Smooth muscle cell (in vitro differentiated cells): Measurements from ENCODE around the gene GFRA1. TPM values are rescaled to one million over a fixed set of nuclear protein-coding genes. Genes with fewer than 3 reads are reported as not detected.

Experiments
- DNase-seq: peaks from one replicate; lab custom pipeline; 2025; ENCODE audit not compliant: unreplicated experiment; lab: John Stamatoyannopoulos, UW
- H2AFZ ChIP-seq: fragments of 200-600 bp; sonication (generic); 2 replicates; pipeline ENCODE4 v1.6.0; 2016; ENCODE audit warnings: antibody characterized with exemption, low read depth, mild to moderate bottlenecking
- H3F3A ChIP-seq: fragments of 200-600 bp; sonication (generic); 2 replicates; pipeline ENCODE4 v1.6.0; 2017; ENCODE audit warnings: antibody characterized with exemption, low read depth
- H3K27ac ChIP-seq: fragments of 200-600 bp; sonication (generic); 2 replicates; pipeline ENCODE4 v1.5.1; 2016; ENCODE audit warnings: low read depth, mild to moderate bottlenecking
- H3K27me3 ChIP-seq: fragments of 200-600 bp; sonication (generic); 2 replicates; pipeline ENCODE4 v1.6.1; 2016; ENCODE audit warnings: low read depth, mild to moderate bottlenecking
- H3K36me3 ChIP-seq: fragments of 200-600 bp; sonication (generic); 2 replicates; pipeline ENCODE4 v1.5.1; 2016; ENCODE audit warnings: low read depth
- H3K4me1 ChIP-seq: fragments of 200-600 bp; sonication (generic); 2 replicates; pipeline ENCODE4 v1.5.1; 2016; ENCODE audit warnings: low read depth
- H3K4me2 ChIP-seq: fragments of 200-600 bp; sonication (generic); 2 replicates; pipeline ENCODE4 v1.6.0; 2016; ENCODE audit warnings: mild to moderate bottlenecking
- H3K4me3 ChIP-seq: fragments of 200-600 bp; sonication (generic); 2 replicates; pipeline ENCODE4 v1.5.1; 2016; ENCODE audit warnings: mild to moderate bottlenecking
- H3K79me2 ChIP-seq: fragments of 200-600 bp; sonication (generic); 2 replicates; pipeline ENCODE4 v1.6.0; 2016; ENCODE audit warnings: low read depth, mild to moderate bottlenecking
- H3K9ac ChIP-seq: fragments of 200-600 bp; sonication (generic); 2 replicates; pipeline ENCODE4 v1.6.0; 2016; ENCODE audit warnings: low read depth
- H3K9me3 ChIP-seq: fragments of 200-600 bp; sonication (generic); replicated peaks from 2 replicates; pipeline ENCODE4 v1.5.1; 2016; ENCODE audit warnings: low read depth
- H4K20me1 ChIP-seq: fragments of 200-600 bp; sonication (generic); 2 replicates; pipeline ENCODE4 v1.6.0; 2016; ENCODE audit warnings: low read depth
- WGBS: methylation state at CpG from one replicate; pipeline ENCODE4 v1.1.7; 2016; ENCODE audit warnings: low lambda C conversion rate; 5-methylcytosine and 5-hydroxymethylcytosine counted together
- polyA plus RNA-seq: library from polyadenylated mRNA; unstranded; fragments of >200 nt; fragmentation: Nextera tagmentation; extraction: Ambion mirVana; gene quantifications from 2 replicates; pipeline ENCODE4 v1.2.1, GENCODE V29; 2016
- total RNA-seq: library from RNA; depleted of rRNA; stranded (reverse); fragments of >200 nt; gene quantifications from 2 replicates; pipeline ENCODE4 v1.2.3, GENCODE V29; 2014
- TF ChIP-seq, protein P1 (sequence below): fragments of 200-600 bp; sonication (generic); IDR thresholded peaks from 2 replicates; pipeline ENCODE4 v1.5.1; 2017; ENCODE audit warnings: borderline replicate concordance, mild to moderate bottlenecking, antibody characterized with exemption; ENCODE audit not compliant: insufficient read depth, poor library complexity, severe bottlenecking

The GFRA1 gene
- total and polyA plus RNA-seq, 2 experiments from 2014 or later, result 1.3 to 1.9 TPM

DNA sequence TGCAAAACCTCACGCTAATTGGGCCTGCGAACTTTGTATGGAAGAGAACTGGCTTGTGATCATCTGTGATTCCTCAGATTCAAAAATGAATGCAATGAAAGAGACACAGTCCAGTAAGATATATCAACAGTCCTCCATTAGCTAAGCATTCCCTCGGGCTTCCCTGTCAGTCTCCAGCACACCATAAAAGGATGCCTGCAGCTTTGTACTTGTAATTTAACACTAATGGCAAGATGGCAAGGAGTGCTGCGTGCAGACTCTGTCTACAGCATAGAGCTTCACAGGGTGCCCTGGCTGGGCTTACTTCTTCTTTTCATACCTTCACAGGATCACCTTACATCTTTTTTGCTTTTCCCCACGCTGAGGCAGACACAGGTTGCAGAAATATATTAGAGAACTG, 200.0 kb downstream of the GFRA1 start:
- DNase-seq, result no peak
- 52% methylated on average over 5 of the region's 5 CpGs for WGBS
- Histone ChIP-seq H3K36me3 (no peaks in the 10 kb centered on the region), H3K9me3 (no peaks in the 10 kb centered on the region), H4K20me1 (no peaks in the 10 kb centered on the region), H3K4me2 (no peak overlapping the region), H3K4me1 (no peaks in the 10 kb centered on the region), H3K79me2 (no peaks in the 10 kb centered on the region), H3K27ac (no peak overlapping the region), H3K27me3 (no peaks in the 10 kb centered on the region), H3F3A (no peaks in the 10 kb centered on the region), H3K9ac (no peak overlapping the region), H2AFZ (no peak overlapping the region), H3K4me3 (no peak overlapping the region)
- TF ChIP-seq, protein P1, sequence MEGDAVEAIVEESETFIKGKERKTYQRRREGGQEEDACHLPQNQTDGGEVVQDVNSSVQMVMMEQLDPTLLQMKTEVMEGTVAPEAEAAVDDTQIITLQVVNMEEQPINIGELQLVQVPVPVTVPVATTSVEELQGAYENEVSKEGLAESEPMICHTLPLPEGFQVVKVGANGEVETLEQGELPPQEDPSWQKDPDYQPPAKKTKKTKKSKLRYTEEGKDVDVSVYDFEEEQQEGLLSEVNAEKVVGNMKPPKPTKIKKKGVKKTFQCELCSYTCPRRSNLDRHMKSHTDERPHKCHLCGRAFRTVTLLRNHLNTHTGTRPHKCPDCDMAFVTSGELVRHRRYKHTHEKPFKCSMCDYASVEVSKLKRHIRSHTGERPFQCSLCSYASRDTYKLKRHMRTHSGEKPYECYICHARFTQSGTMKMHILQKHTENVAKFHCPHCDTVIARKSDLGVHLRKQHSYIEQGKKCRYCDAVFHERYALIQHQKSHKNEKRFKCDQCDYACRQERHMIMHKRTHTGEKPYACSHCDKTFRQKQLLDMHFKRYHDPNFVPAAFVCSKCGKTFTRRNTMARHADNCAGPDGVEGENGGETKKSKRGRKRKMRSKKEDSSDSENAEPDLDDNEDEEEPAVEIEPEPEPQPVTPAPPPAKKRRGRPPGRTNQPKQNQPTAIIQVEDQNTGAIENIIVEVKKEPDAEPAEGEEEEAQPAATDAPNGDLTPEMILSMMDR, result no peak

DNA sequence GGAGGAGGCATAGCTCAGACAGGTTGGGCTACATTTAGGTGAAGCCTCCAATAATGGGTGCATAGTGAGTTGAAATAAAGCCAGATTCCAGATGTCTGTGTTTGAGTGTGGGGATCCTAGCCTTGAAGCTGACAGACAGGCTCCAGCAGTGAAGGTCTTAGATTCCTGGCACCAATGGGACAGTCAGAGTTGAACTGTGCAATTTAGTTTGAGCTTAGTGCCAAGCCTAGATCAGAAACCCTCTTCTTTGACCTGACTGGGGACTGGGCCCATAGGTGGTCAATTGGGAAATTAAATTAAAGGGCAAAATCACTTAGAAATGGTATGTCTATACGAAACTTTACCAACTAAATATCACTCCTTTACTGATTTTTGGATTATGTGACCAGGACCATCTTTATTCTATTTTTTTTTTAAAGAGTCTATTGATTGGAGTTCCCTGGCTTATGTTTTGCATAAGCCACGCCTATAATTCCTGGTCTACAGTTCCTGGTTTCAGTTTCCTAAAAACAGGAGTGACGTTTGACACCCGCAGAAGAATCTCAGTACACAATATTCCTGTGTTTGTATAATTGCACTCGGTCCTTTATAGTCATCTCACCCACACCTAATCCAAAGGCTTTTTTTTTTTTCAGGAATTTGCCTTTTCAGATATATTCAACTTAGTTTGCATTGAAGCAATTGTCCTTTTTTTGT, 201.4 kb downstream of the GFRA1 start:
- H2AFZ ChIP-seq, result no peak overlapping the region
- WGBS, result 93% methylated on average over 5 of the region's 5 CpGs
- H3K4me1 ChIP-seq, result no peaks in the 10 kb centered on the region
- H3K36me3 ChIP-seq, result no peaks in the 10 kb centered on the region
- no peak overlapping the region for H3K4me2 ChIP-seq
- no peak overlapping the region for H3K27ac ChIP-seq
- H3K9me3 ChIP-seq, result no peaks in the 10 kb centered on the region
- H3K27me3 ChIP-seq, result no peaks in the 10 kb centered on the region
- TF ChIP-seq, protein P1, result no peak
- H3F3A ChIP-seq, result no peaks in the 10 kb centered on the region
- no peak overlapping the region for H3K9ac ChIP-seq
- no peak overlapping the region for H3K4me3 ChIP-seq
- no peaks in the 10 kb centered on the region for H3K79me2 ChIP-seq
- DNase-seq, result no peak
- no peaks in the 10 kb centered on the region for H4K20me1 ChIP-seq

DNA sequence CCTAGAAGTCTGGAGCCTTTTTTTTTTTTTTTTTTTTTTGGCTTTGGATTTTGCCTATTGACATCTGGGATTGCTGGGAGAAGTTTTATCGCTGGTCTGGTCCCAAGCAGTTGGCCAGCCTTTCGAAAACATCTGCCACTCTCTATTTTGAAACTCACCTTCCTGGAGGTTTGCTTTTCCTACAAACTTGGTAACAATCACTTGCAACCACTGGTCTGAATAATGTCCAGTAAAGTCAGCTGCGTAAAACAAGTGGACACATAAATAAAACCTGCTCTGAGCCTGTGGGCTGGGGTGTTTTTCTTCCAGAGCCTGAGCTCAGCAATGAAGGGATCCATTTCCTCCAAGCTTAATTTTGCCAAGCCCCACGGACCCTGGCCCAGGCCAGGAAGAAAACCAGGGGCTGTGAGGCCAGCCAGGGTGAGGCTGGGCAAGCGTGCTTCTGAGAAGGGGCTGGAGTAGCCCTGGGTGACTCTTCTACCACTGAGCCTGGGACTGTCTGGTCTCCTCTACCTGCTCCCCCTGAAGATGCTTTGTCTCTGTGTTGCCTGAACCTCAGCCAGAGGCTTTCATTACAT, 202.2 kb downstream of the GFRA1 start:
- DNase-seq, result no peak
- Histone ChIP-seq H3K79me2 (no peaks in the 10 kb centered on the region), H3K27me3 (no peaks in the 10 kb centered on the region), H4K20me1 (no peaks in the 10 kb centered on the region), H2AFZ (no peak overlapping the region), H3F3A (no peaks in the 10 kb centered on the region), H3K4me1 (no peaks in the 10 kb centered on the region), H3K4me2 (no peak overlapping the region), H3K4me3 (no peak overlapping the region), H3K36me3 (no peaks in the 10 kb centered on the region), H3K9me3 (no peaks in the 10 kb centered on the region), H3K27ac (no peak overlapping the region), H3K9ac (no peak overlapping the region)
- WGBS, result 83% methylated on average over 4 of the region's 5 CpGs
- TF ChIP-seq, protein P1, result no peak

DNA sequence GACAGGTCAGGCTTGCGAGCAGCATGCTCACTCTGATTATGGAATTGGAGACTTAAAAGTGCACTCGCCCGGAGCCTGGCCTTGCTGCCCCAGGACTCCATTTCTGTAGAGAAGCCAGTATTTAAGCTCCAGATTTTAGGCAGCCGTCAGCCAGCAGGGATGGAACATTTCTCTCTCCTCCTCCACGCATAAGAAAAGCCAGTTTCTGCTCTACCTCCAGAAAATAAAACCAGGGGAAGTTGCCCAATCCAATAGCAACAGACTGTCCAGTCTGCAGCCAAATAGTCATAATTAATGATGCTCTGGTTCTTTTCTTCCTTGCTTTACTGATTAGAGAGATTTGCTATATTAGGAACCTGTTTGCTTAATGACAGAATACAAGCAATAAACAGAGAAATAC, 203.2 kb downstream of the GFRA1 start:
- Histone ChIP-seq H3K27me3 (no peaks in the 10 kb centered on the region), H2AFZ (no peak overlapping the region), H3K27ac (no peak overlapping the region), H4K20me1 (no peaks in the 10 kb centered on the region), H3K9ac (no peak overlapping the region), H3K9me3 (no peaks in the 10 kb centered on the region), H3K4me3 (no peak overlapping the region), H3K36me3 (no peaks in the 10 kb centered on the region), H3K79me2 (no peaks in the 10 kb centered on the region), H3K4me1 (no peaks in the 10 kb centered on the region), H3F3A (no peaks in the 10 kb centered on the region), H3K4me2 (no peak overlapping the region)
- DNase-seq, result no peak
- TF ChIP-seq, protein P1, result no peak
- 53% methylated on average over 5 of the region's 5 CpGs for WGBS
